ENCODE results near the gene CAPN2. TPM values are rescaled to one million over a fixed set of nuclear protein-coding genes. Genes with fewer than 3 reads are reported as not detected.

CAPN2 gene
- 376 and 459 TPM in 2 replicates for total RNA-seq (2021)
- percentile 97 among the genes with signal in this experiment for Bru-seq, nascent RNA
- BruChase-seq, experiment 1, labeled RNA remaining after a 2-hour chase = percentile 95 among the genes with signal in this experiment
- percentile 96 among the genes with signal in this experiment for BruChase-seq, experiment 2, labeled RNA remaining after a 6-hour chase
- long read RNA-seq, transcript CAPN2-209 (10 exons, 2,991 nt) = major isoform, 6 of 57 reads
- long read RNA-seq, partial matches to known transcripts = 19 of 57 reads
- long read RNA-seq, other reads (novel, unspliced or antisense) = 31 of 57 reads

DNA sequence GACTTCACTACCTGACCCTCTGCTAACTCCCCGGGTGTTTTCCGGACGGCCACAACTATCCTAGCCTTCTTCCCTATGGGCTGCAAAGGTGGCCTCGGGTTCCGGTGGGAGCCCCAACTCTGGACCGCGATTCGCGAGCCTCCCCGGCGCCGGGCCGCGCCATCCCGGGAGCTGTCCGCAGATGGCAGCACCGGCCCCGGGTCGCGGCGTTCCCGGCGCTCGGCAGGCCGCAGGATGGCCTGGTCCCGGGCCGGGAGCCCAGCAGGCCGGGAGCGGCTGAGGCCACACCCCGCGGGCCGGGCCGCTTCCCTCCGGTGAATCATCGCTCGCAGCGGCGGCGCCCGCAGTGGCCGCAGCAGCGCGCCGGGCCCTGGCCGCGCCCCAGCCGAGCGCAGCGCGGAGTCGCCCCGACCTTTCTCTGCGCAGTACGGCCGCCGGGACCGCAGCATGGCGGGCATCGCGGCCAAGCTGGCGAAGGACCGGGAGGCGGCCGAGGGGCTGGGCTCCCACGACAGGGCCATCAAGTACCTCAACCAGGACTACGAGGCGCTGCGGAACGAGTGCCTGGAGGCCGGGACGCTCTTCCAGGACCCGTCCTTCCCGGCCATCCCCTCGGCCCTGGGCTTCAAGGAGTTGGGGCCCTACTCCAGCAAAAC lies at the start of gene CAPN2:
Gene CAPN2 (plus strand): TSS at position 346 of the 656 bp plus-strand sequence. CDS start 102 bp downstream, at position 448.
- H3K4me2 ChIP-seq = peak within 1 kb of the TSS; percentile 91
- H3K79me2 ChIP-seq (ENCODE audit: low read depth) = peaks cover 71% of the 10 kb centered on the region
- H3K27me3 ChIP-seq (ENCODE audit: insufficient read depth, low read depth) = no peaks in the 10 kb centered on the region
- H3K4me3 ChIP-seq = peak within 1 kb of the TSS; percentile 79
- H3K36me3 ChIP-seq (ENCODE audit: low read depth) = peaks cover 12% of the 10 kb centered on the region; the same call in 1 of the 2 replicates
- H3K4me1 ChIP-seq (replicated peaks; ENCODE audit: insufficient read depth) = peaks cover 78% of the 10 kb centered on the region
- H3K9me2 ChIP-seq (ENCODE audit: insufficient read depth) = no peaks in the 10 kb centered on the region
- intact Hi-C loops (cut with micrococcal nuclease; ENCODE audit: unreplicated experiment) = no loop called here
- peaks cover 67% of the 10 kb centered on the region for H3F3A ChIP-seq (ENCODE audit: insufficient read depth, low read depth)
- H3K27ac ChIP-seq = peak within 1 kb of the TSS; percentile 92
- ChIA-PET CTCF (interaction anchor here (1.0 kb wide), 1 partner anchor 60 kb away, joined by 3 read pairs; no protein-coding TSS in a partner anchor), POLR2A (ENCODE audit: unreplicated experiment) (interaction anchor here (0.6 to 1.2 kb wide), 4 partner anchors 9 to 22 kb away, joined by 3 to 9 read pairs (median 4); no protein-coding TSS in a partner anchor)
- no peaks in the 10 kb centered on the region for H3K9me3 ChIP-seq (ENCODE audit: insufficient read depth, low read depth)
- TF ChIP-seq EZH2 (IDR thresholded peaks at IDR 0.05; ENCODE audit: low read depth) = no peak
- TF ChIP-seq, protein P1, sequence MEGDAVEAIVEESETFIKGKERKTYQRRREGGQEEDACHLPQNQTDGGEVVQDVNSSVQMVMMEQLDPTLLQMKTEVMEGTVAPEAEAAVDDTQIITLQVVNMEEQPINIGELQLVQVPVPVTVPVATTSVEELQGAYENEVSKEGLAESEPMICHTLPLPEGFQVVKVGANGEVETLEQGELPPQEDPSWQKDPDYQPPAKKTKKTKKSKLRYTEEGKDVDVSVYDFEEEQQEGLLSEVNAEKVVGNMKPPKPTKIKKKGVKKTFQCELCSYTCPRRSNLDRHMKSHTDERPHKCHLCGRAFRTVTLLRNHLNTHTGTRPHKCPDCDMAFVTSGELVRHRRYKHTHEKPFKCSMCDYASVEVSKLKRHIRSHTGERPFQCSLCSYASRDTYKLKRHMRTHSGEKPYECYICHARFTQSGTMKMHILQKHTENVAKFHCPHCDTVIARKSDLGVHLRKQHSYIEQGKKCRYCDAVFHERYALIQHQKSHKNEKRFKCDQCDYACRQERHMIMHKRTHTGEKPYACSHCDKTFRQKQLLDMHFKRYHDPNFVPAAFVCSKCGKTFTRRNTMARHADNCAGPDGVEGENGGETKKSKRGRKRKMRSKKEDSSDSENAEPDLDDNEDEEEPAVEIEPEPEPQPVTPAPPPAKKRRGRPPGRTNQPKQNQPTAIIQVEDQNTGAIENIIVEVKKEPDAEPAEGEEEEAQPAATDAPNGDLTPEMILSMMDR (conservative IDR thresholded peaks at IDR 0.05) = peak; percentile 56
- DNase-seq = peak; percentile 65 to 93
- 0 out of 2 replicates have a peak within 1 kb of the TSS, but pooled peaks have one; percentile 34 for H2AFZ ChIP-seq
- no TSS peak for BruUV-seq (replicated peaks)
- no peaks in the 10 kb centered on the region for H4K20me1 ChIP-seq (ENCODE audit: insufficient read depth)

DNA sequence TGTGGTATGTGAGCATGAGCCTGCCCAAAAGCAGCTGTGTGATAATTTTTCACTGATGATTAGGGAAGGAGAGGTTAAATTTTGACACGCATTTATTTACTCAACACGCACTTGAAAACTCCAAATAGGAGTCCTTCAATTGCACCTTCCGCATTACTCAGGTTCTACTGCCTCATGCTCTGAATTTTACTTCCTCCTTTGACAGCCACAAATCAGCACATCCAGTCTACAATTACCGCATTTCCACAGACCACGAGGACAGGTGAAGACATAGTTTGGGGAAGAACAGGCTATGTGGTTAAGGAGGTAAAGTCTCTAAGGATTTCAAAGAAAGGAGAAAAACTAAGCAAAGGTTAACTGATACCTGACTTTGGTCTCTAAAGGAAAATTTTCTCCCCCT lies 49.4 kb upstream of the CAPN2 start:
- no peak overlapping the region for H2AFZ ChIP-seq
- POLR2A ChIA-PET (ENCODE audit: unreplicated experiment) = interaction anchor here (0.6 to 0.7 kb wide), 2 partner anchors 197 to 299 kb away, joined by 3 to 4 read pairs; no protein-coding TSS in a partner anchor
- H3K9me2 ChIP-seq (ENCODE audit: insufficient read depth) = no peaks in the 10 kb centered on the region
- peak overlapping the region; percentile 54; the same call in 1 of the 2 replicates for H3K4me3 ChIP-seq
- CTCF ChIA-PET = no interaction called here
- H3K27me3 ChIP-seq (ENCODE audit: insufficient read depth, low read depth) = no peaks in the 10 kb centered on the region
- TF ChIP-seq, protein P1 (conservative IDR thresholded peaks at IDR 0.05) = no peak
- no peak for TF ChIP-seq EZH2 (IDR thresholded peaks at IDR 0.05; ENCODE audit: low read depth)
- peak in 1 of 2 experiments; percentile 42 for DNase-seq
- no TSS peak for BruUV-seq (replicated peaks)
- H3K9me3 ChIP-seq (ENCODE audit: insufficient read depth, low read depth) = no peaks in the 10 kb centered on the region
- H3K4me2 ChIP-seq = peak overlapping the region; percentile 84
- H4K20me1 ChIP-seq (ENCODE audit: insufficient read depth) = no peaks in the 10 kb centered on the region
- peaks cover 97% of the 10 kb centered on the region for H3K4me1 ChIP-seq (replicated peaks; ENCODE audit: insufficient read depth)
- intact Hi-C loops (cut with micrococcal nuclease; ENCODE audit: unreplicated experiment) = no loop called here
- 0 out of 2 replicates have a peak overlapping the region, but pooled peaks have one; percentile 16 for H3K27ac ChIP-seq
- peaks cover 17% of the 10 kb centered on the region for H3K36me3 ChIP-seq (ENCODE audit: low read depth)
- H3K79me2 ChIP-seq (ENCODE audit: low read depth) = peaks cover 75% of the 10 kb centered on the region
- peaks cover 44% of the 10 kb centered on the region for H3F3A ChIP-seq (ENCODE audit: insufficient read depth, low read depth)

DNA sequence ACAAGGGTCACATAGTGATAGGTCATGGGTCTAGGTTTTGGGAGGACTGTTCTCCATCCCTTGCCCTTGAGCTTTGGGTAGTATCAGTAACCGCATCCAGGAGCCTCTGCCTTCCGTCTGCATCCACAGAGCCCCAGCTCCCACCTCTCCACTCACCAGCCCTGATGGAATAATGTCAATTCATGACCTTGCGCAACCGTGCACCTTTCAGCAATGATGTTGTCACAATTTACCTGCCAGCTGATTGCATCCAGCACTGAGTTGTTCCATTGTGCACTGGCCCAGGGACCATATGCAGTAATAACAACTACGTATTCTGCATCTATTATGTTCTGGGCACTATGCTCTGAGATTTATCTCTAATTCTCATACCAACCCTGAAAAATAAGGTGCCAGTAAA lies 48.2 kb upstream of the CAPN2 start:
- no peaks in the 10 kb centered on the region for H3K9me2 ChIP-seq (ENCODE audit: insufficient read depth)
- peak overlapping the region; percentile 54 for H3K4me3 ChIP-seq
- intact Hi-C loops (cut with micrococcal nuclease; ENCODE audit: unreplicated experiment) = no loop called here
- H3F3A ChIP-seq (ENCODE audit: insufficient read depth, low read depth) = peaks cover 46% of the 10 kb centered on the region
- TF ChIP-seq EZH2 (IDR thresholded peaks at IDR 0.05; ENCODE audit: low read depth) = no peak
- TF ChIP-seq, protein P1 (conservative IDR thresholded peaks at IDR 0.05) = no peak
- no peaks in the 10 kb centered on the region for H3K9me3 ChIP-seq (ENCODE audit: insufficient read depth, low read depth)
- TSS peak; percentile 29 for BruUV-seq (replicated peaks)
- no peak overlapping the region for H2AFZ ChIP-seq
- H3K4me2 ChIP-seq = peak overlapping the region; percentile 84
- POLR2A ChIA-PET (ENCODE audit: unreplicated experiment) = interaction anchor here (0.7 kb wide), 1 partner anchor 11 kb away, joined by 3 read pairs; no protein-coding TSS in a partner anchor
- no peaks in the 10 kb centered on the region for H3K27me3 ChIP-seq (ENCODE audit: insufficient read depth, low read depth)
- H3K4me1 ChIP-seq (replicated peaks; ENCODE audit: insufficient read depth) = peaks cover 97% of the 10 kb centered on the region
- H3K36me3 ChIP-seq (ENCODE audit: low read depth) = peaks cover 9% of the 10 kb centered on the region; the same call in 1 of the 2 replicates
- H3K27ac ChIP-seq = no peak overlapping the region
- CTCF ChIA-PET = interaction anchor here (0.6 kb wide), 2 partner anchors 107 to 132 kb away, joined by 3 to 8 read pairs; no protein-coding TSS in a partner anchor
- no peaks in the 10 kb centered on the region for H4K20me1 ChIP-seq (ENCODE audit: insufficient read depth)
- DNase-seq = no peak
- peaks cover 63% of the 10 kb centered on the region for H3K79me2 ChIP-seq (ENCODE audit: low read depth)
